Activated B cell treated with CpG ODN at 0.5 μM for 24 hours (primary cell): Measurements from ENCODE around the gene PGM2. TPM values are rescaled to one million over a fixed set of nuclear protein-coding genes. Genes with fewer than 3 reads are reported as not detected.
"Not testable (repeated sequence)": the region's sequence is repeated elsewhere in the genome, so short reads cannot be mapped to it uniquely, and the experiment has no call there.

Source experiments
- ATAC-seq: fragments of 200-7000 bp; cut with Tn5 transposase; one replicate; pipeline ENCODE4 v1.10.0; 2021; ENCODE audit warnings: low read depth, mild to moderate bottlenecking, moderate library complexity
- CTCF ChIA-PET: fragments of 350-600 bp; sonication (Branson Sonifier 250); formaldehyde crosslinking; loops from one replicate; lab custom pipeline; 2021; ENCODE audit warnings: antibody characterized with exemption; lab: Charles Lee
- POLR2A ChIA-PET: fragments of 350-600 bp; sonication (Branson Sonifier 250); formaldehyde crosslinking; loops from one replicate; lab custom pipeline; 2021; ENCODE audit warnings: antibody characterized with exemption; lab: Charles Lee
- DNase-seq: peaks from one replicate; pipeline ENCODE4 v3.0.0; 2022
- H3K27ac Mint-ChIP-seq: one replicate; pipeline ENCODE4 v1.8.0; 2020; ENCODE audit warnings: mixed read lengths
- H3K27me3 Mint-ChIP-seq: one replicate; pipeline ENCODE4 v1.8.0; 2021; ENCODE audit warnings: mixed read lengths
- H3K36me3 Mint-ChIP-seq: one replicate; pipeline ENCODE4 v1.8.0; 2021; ENCODE audit warnings: low read depth, mixed read lengths
- H3K4me1 Mint-ChIP-seq: one replicate; pipeline ENCODE4 v1.8.0; 2021; ENCODE audit warnings: mixed read lengths
- H3K4me3 Mint-ChIP-seq: one replicate; pipeline ENCODE4 v1.8.0; 2020; ENCODE audit warnings: mild to moderate bottlenecking, mixed read lengths
- H3K9me3 Mint-ChIP-seq: one replicate; pipeline ENCODE4 v1.8.0; 2020; ENCODE audit warnings: mixed read lengths
- CTCF ChIP-seq: fragments of 200-600 bp; IDR thresholded peaks from one replicate; pipeline ENCODE4 v1.8.0; 2022; ENCODE audit warnings: antibody characterized with exemption, mild to moderate bottlenecking
- intact Hi-C: fragments of 100-400 bp; cut with micrococcal nuclease; formaldehyde crosslinking; loops from one replicate; pipeline ENCODE4 v1.15.1; 2024
- total RNA-seq: library from RNA; stranded (reverse); gene quantifications from 2 replicates; pipeline ENCODE4 v1.2.3, GENCODE V29; 2022

The PGM2 gene
- total RNA-seq, 1 donor from 2014 or later: 26.4 TPM

GRCh38 chr4:37816719-37817118 lies 9.8 kb upstream of the PGM2 start:
- H3K4me1 Mint-ChIP-seq: peaks cover 12% of the 10 kb centered on the region
- H3K9me3 Mint-ChIP-seq: no peaks in the 10 kb centered on the region
- CTCF ChIA-PET: no interaction called here
- no peak overlapping the region for H3K4me3 Mint-ChIP-seq
- TF ChIP-seq CTCF: no peak
- no peak overlapping the region for H3K27ac Mint-ChIP-seq
- no peaks in the 10 kb centered on the region for H3K27me3 Mint-ChIP-seq
- H3K36me3 Mint-ChIP-seq: no peaks in the 10 kb centered on the region
- intact Hi-C loops: no loop called here
- DNase-seq: no peak
- POLR2A ChIA-PET: interaction anchor here (0.7 kb wide), 1 partner anchor 190 kb away, joined by 3 read pairs; no protein-coding TSS in a partner anchor
- no peak for ATAC-seq

GRCh38 chr4:37818752-37819151 lies 7.7 kb upstream of the PGM2 start:
- POLR2A ChIA-PET: no interaction called here
- Mint-ChIP-seq H3K4me1 (peaks cover 12% of the 10 kb centered on the region), H3K4me3 (no peak overlapping the region), H3K27me3 (no peaks in the 10 kb centered on the region), H3K9me3 (no peaks in the 10 kb centered on the region), H3K27ac (no peak overlapping the region), H3K36me3 (no peaks in the 10 kb centered on the region)
- DNase-seq (no peak), ATAC-seq (no peak)
- CTCF ChIA-PET: no interaction called here
- intact Hi-C loops: no loop called here
- TF ChIP-seq CTCF: no peak

GRCh38 chr4:37820458-37820857 lies 6.0 kb upstream of the PGM2 start:
- H3K4me3 Mint-ChIP-seq, H3K27me3 Mint-ChIP-seq, H3K9me3 Mint-ChIP-seq, CTCF ChIA-PET, POLR2A ChIA-PET, H3K36me3 Mint-ChIP-seq, H3K27ac Mint-ChIP-seq, ATAC-seq, DNase-seq: not testable (repeated sequence)
- peaks cover 15% of the 10 kb centered on the region for H3K4me1 Mint-ChIP-seq
- intact Hi-C loops: loop anchor here (10.0 kb wide), 1 partner anchor 844 kb away; the partner anchor contains the start of gene KLF3

GRCh38 chr4:37821953-37822605 lies 4.4 kb upstream of the PGM2 start:
- DNase-seq (no peak), ATAC-seq (no peak)
- CTCF ChIA-PET: no interaction called here
- no peaks in the 10 kb centered on the region for H3K9me3 Mint-ChIP-seq
- H3K4me3 Mint-ChIP-seq: no peak overlapping the region
- H3K36me3 Mint-ChIP-seq: peaks cover 10% of the 10 kb centered on the region
- intact Hi-C loops: loop anchor here (10.0 kb wide), 1 partner anchor 843 kb away; the partner anchor contains the start of gene KLF3
- POLR2A ChIA-PET: no interaction called here
- H3K4me1 Mint-ChIP-seq: peaks cover 13% of the 10 kb centered on the region
- no peaks in the 10 kb centered on the region for H3K27me3 Mint-ChIP-seq
- no peak overlapping the region for H3K27ac Mint-ChIP-seq
- no peak for TF ChIP-seq CTCF

GRCh38 chr4:37825501-37825900 lies 985 bp upstream of the PGM2 start:
- CTCF ChIA-PET: interaction anchor here (1.0 to 3.1 kb wide), 5 partner anchors 22 to 210 kb away, joined by 3 to 8 read pairs (median 5); no protein-coding TSS in a partner anchor

GRCh38 chr4:37825968-37826294 lies 555 bp upstream of the PGM2 start:
- Mint-ChIP-seq H3K4me1 (peaks cover 27% of the 10 kb centered on the region), H3K27me3 (no peaks in the 10 kb centered on the region), H3K27ac (peak overlapping the region; percentile 98), H3K36me3 (peaks cover 23% of the 10 kb centered on the region), H3K4me3 (peak overlapping the region; percentile 100), H3K9me3 (no peaks in the 10 kb centered on the region)
- intact Hi-C loops: loop anchor here (1.0 to 10.0 kb wide), 7 partner anchors 11 to 1356 kb away; partner anchors contain the start of genes KLF3, RELL1, TBC1D1 and WDR19
- POLR2A ChIA-PET: interaction anchor here (0.7 to 2.3 kb wide), 7 partner anchors 25 to 1904 kb away, joined by 3 to 38 read pairs (median 4); partner anchors contain the start of genes RELL1 and TBC1D1
- ATAC-seq (peak; percentile 29), DNase-seq (no peak)
- CTCF ChIA-PET: interaction anchor here (1.0 to 3.1 kb wide), 7 partner anchors 22 to 210 kb away, joined by 3 to 8 read pairs (median 3); no protein-coding TSS in a partner anchor
- no peak for TF ChIP-seq CTCF

More at GRCh38 chr4:37825501-37825900, 985 bp upstream of the PGM2 start:
- not testable (repeated sequence) for ATAC-seq, DNase-seq, H3K27me3 Mint-ChIP-seq, H3K9me3 Mint-ChIP-seq
- POLR2A ChIA-PET: interaction anchor here (0.5 to 2.3 kb wide), 4 partner anchors 25 to 239 kb away, joined by 4 to 38 read pairs (median 9); partner anchors contain the start of gene TBC1D1
- peaks cover 19% of the 10 kb centered on the region for H3K36me3 Mint-ChIP-seq
- peak overlapping the region; percentile 100 for H3K4me3 Mint-ChIP-seq
- intact Hi-C loops: loop anchor here (5.0 to 10.0 kb wide), 2 partner anchors 839 to 1357 kb away; partner anchors contain the start of genes KLF3 and WDR19
- H3K27ac Mint-ChIP-seq: peak overlapping the region; percentile 98
- H3K4me1 Mint-ChIP-seq: peaks cover 27% of the 10 kb centered on the region
